GM21825 (cell line): Measurements from ENCODE around the gene IPO9.

Source experiments
- ATAC-seq: cut with Tn5 transposase; IDR thresholded peaks from one replicate; pipeline ENCODE4 v1.9.1; 2021; ENCODE audit warnings: mild to moderate bottlenecking, moderate library complexity; ENCODE audit not compliant: unreplicated experiment

Gene IPO9

DNA sequence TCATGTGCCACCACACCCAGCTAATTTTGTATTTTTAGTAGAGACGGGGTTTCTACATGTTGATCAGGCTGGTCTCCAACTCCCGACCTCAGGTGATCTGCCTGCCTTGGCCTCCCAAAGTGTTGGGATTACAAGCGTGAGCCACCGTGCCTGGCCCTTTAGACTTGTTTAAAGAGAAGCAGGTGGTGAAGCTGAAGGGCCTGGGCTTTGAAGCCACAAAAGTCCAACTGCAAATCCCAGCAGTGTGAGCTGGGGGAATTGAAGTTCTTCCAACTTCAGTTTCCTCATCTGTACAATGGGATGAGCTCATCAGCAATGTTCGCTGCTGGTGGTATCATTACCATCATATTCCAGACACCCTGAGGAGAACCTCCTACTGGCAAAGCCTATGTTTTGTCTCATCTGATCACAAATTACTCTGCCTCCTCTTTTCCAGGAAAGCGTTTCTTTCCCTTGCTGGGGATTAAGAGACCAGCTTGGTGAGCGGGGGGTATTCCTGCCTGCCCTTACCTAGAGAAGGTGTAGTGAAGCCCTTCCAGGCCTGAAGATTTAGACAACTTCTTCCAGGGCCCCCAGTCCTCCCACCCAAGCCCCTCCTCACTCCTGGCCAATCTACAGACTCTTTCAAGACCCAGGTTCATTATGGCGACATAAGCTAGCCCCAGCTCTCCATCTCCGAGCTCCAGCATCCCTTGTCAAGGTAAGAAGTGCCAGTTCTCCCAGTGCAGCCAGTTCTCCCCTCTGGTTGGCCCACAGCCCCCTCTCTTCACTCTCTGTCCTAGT, 57.3 kb downstream of the IPO9 start:
- no peak for ATAC-seq

DNA sequence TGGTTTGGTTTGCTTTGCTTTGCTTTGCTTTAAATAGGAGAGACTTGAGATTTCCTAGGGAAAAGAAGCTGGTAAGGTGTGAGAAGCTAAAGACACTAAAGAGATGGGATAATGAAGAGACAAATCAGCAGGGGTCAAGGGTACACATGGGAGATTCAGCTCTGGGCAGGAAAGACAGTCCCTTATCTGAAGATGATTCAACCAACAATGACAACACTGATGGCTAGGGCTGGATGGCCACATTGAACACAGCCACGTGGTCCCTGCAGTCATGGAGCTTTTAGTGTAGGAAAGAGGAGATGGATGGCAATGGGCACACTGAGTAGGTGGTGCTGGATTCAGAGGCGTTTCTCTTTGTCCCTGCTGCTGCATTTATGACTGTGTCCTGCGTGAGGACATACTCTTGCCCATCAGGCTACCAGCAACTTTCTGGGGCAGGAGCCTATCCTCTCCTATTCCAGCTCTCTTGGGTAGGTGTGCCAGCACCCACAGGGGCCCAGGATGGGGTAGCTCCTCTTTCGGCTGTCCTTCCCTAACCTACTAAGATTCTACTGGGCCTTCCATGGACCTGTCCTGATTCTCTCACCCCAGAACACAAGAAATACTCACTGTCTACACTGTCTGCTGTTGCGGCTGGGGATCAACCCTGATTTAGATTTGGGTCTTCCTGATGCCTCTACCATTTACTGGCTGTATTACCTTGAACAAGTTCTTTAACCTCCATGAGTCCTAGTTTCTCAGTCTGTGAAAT, 58.3 kb downstream of the IPO9 start:
- ATAC-seq, result no peak

DNA sequence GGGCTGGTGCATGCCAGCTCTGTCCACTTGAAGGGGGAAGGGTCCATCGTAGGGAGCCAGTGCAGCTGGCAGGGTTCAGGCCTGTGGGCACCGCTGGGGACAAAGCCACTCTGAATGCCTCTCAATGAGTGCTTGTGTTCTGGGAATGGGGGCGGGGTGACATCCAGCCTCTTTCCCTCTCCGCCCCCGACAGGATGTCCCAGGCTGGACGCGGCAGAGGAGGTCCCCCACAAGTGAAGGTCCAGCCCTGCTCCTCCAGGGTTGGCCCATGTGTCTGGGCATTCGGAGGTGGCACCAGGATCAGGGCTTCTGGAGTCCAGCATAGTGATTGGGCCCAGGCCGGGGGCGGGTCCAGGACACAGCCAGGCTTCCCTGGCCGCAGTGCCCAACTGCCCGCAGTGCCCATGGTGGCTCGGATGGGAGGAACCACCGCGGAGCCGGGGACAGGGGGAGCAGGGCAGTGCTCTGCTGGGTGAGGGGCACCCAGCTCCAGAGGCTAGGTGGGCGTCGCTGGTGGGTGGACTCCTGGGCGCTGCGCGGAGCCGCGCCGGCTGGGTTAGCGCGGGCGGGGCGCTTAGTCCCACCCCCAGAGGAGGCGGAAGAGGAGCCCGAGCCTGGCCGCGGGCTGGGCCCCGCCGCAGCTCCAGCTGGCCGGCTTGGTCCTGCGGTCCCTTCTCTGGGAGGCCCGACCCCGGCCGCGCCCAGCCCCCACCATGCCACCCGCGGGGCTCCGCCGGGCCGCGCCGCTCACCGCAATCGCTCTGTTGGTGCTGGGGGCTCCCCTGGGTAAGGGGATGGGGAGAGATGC, 59.5 kb downstream of the IPO9 start, which contains the start of gene SHISA4:
TSS of gene SHISA4 (plus strand) at position 617 of the 808 bp plus-strand sequence. CDS start at position 714, 97 bp downstream.
- ATAC-seq, result no peak

DNA sequence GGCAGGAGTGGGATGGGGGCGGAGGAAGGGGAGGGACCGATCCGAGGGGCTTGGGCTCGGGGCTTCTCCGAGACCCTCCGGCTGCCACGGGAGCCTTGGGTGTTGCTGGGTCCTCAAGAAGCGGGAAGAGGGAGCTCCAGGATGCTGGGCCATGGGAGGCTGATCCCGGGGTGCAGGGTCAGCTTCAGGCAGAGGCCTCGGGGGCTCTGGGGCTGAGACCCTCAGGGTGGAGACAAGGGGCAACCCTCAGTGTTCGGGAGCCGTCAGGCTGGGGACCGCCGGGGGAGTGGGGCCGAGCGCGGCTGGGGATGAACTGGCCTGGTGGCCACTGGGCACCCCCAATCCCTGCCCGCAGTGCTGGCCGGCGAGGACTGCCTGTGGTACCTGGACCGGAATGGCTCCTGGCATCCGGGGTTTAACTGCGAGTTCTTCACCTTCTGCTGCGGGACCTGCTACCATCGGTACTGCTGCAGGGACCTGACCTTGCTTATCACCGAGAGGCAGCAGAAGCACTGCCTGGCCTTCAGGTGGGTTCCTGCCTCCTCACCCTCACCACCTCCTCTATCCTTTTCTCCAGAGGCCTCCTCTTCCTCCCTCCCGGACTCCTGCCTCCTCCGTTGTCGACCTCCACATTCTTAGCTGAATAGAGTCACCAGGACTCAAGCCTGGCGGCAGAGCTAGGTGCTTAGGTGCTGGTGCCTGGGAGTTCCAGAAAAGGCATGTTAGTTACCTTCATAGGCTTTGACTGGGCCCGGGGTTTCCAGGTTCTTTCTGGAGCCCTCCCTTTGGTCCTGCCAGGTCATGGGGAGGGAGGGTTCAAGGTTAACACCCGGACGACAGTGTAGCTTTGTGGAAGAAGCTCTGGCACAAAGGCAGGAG, 60.4 kb downstream of the IPO9 start:
- ATAC-seq, result no peak

DNA sequence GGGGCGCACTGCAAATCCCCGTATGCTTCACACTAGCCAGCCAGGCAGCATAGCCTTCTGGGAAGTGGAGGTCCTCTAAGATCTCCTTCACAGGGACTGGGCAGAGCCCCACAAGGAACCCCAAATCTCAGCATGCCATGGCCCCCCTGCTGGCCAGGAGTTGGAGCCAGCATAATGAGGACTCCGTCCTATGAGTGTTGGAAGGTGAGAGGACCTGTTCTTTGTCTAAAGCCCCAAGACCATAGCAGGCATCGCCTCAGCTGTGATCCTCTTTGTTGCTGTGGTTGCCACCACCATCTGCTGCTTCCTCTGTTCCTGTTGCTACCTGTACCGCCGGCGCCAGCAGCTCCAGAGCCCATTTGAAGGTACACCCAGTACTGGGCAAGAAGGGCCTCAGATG, 61.3 kb downstream of the IPO9 start:
- ATAC-seq, result no peak

DNA sequence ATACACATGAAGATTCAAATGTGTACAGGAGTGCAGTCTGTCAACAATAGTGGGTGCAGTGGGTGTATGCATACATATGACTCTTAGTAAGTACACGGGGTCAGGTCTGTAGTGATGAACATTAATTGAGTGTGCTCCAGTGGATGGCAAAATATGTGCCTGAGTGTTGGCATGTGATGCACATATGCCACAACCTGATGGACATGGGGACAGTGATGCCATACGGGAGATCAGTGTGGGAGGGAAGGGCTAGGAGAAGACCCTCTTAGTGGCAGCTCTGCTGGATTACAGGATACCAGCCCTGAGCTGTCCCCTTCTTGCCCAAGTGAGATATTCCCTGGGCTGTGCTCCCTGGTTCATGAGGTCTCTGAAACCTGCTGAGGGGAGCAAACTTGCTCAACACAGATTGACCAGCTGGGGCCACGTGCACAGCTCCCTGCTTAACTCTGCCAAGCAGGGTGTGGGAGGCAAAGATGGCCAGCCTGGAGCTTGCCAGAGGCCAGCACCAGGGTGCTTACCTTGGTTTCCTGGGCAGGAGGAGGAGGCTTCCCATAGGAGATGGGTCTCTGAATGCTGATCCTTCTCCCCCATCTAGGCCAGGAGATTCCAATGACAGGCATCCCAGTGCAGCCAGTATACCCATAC, 62.0 kb downstream of the IPO9 start:
- ATAC-seq, result no peak

DNA sequence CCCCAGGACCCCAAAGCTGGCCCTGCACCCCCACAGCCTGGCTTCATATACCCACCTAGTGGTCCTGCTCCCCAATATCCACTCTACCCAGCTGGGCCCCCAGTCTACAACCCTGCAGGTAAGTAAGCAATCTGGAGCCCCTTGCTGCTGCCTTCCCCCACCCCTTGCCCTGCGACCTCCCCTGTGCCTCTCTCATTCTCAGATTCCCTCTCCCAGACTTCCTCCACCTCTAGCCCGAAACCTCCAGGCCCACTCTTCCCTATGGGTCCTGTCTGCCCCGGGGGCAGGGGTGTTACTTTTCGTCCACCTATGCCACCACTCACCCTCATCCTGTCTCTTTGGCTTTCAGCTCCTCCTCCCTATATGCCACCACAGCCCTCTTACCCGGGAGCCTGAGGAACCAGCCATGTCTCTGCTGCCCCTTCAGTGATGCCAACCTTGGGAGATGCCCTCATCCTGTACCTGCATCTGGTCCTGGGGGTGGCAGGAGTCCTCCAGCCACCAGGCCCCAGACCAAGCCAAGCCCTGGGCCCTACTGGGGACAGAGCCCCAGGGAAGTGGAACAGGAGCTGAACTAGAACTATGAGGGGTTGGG, 62.6 kb downstream of the IPO9 start:
- no peak for ATAC-seq

DNA sequence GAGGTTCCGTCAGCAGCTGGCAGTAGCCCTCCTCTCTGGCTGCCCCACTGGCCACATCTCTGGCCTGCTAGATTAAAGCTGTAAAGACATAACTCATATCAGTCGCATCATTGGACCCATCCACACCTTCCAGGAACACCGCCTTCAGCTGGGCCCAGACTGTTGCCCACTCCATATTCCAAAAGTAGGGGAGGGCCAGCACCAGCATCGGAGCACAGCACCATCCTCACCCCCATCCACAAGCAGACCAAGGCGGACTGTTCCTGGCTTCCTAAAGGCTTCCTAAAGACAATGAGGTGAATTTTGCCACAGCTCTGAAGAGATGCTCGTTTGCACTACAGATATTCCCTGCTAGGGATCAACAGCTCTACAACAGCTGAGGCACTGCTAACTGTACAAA, 63.3 kb downstream of the IPO9 start:
- no peak for ATAC-seq

DNA sequence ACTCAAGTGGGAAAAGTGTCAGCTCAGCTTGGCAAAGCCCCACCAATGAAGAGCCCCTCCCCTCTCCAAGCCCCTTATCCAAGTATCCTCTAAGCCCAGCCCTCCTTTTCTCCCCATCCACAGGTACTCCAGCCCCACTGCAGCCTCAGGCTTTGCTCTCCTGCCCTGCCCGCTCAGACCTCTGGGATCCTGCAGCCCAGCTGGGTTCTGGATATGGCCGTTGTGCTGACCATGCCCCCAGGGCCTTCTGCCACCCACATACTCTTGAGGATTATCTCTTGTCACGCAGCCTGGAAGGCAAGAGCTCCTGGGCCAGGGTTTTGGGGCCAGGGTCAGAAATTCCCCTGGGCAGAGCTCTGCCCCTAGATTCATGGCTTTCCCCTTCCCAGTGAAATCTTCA, 64.5 kb downstream of the IPO9 start:
- no peak for ATAC-seq

DNA sequence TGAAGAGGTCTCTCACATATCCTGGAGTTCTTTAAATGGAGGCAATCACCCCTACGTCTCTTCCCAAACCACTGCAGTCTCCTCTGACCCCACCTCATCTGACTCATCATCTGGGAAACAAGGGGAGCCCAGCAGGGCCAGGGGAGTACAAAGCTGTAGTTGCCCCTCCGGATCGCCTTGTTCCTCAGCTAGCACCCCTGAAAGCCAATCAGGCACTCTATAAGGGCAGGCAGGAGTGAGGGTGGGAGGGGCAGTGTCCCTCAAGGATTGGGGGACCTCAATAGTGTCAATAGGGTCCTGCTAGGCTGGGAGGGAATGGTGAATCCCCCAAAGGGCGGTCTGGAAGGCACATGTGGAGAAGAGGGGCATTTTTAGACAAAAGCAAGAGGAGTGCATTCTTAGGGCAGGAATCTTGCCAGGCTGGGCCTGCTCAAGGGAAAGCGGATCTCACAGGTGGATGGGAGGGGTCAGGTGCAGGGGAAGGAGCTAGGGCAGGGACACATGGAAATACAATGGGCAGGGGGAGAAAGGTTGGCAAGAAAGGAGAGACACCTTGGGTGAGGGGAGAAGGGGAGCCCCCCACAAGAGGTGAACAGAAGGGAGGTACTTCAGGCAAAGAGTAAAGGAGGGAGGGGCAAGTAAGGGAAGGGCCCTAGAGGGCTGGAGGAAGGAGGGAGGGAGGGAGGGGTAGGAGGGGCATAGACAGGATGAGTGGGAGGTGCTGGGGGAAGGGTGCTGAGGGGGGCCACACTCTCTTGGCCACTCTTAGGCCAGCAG, 65.6 kb downstream of the IPO9 start:
- no peak for ATAC-seq

DNA sequence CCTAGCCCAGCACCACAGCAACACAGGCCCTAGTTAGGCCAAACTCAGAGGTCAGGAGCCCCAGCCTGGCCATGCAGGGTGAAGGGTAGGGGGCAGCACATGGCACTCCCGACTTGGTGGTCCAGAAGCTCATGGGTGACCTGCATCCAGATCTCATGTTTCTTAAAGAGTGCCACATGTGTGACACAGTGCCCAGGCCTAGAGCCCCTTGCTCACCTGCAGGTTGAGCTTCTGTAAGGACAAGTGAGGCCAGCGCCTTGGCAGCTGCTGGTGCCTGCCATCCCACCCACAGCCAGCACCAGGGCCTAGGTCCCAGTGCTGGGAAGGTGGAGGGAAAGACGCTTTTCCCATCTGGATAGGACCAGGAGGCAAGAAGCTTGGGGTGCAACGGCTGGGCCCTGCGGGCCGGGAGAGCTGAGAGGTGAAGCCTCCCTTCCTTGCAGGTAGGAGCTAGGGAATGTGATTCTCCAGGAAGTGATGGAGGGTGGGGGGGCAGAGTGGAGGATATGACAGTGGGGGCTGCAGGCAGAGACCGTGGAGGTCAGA, 66.2 kb downstream of the IPO9 start:
- ATAC-seq, result no peak

DNA sequence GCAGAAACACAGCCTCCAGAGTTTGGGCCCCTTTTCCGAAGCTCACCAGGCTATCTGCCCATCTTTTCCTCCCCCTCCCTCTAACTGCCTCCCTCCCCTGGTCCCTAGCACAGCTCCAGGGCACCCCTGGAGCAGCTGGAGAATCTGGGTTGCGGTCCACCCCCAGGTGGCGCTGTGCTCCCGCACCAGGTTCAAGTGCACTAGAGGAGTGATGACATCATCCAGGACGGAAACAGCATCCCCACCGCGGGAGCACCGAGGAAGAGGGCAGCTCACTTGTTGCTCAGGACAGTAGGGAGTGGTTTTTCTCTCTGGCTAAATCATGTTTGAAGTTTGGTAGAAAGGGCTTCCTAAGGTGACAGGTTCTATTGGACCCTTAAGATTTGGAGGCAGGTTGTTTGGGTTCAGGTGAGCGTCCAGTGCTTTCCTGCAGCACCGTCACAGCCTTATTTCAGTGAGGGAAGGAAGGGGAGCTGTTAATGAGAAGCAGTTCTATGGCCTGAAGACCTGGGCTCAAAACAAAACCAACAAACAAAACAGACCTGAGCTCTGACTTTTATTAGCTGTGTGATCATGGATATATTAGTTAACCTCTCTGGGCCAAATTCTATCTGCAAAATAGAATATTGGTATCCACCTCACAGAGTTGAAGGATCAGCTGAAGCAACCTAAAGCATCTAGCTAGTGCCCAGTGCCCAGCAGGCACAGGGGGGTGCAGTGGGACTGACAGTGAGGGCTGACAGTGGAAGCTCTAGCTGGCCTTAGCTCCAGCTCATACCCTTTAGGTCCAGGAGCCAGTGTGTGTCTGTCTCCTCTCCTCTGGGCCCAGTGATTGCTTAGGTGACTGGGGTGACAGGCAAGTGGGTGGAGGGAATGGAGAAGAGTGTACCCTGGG, 67.2 kb downstream of the IPO9 start:
- peak; percentile 68 for ATAC-seq

DNA sequence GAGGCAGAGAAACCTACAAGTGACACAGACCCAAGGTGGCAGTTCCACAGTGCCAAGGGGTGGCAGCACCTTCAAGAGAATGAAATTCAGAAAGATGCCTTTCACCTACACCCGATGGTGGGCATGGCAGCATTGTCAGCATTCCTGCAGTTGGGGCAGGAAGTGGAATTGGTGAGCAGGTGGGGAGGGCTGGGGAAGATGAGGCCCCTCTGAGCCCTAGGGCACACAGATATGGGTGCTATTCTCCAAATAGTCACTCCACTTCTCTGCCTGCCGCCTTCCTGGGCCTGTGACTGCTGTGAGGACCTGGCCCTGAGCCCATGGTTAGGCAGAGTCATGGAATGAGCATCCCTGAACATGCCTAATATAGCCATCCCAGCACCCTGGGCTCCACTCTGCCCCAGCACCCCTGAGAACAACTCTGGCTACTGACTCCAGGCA, 68.0 kb downstream of the IPO9 start:
- no peak for ATAC-seq

DNA sequence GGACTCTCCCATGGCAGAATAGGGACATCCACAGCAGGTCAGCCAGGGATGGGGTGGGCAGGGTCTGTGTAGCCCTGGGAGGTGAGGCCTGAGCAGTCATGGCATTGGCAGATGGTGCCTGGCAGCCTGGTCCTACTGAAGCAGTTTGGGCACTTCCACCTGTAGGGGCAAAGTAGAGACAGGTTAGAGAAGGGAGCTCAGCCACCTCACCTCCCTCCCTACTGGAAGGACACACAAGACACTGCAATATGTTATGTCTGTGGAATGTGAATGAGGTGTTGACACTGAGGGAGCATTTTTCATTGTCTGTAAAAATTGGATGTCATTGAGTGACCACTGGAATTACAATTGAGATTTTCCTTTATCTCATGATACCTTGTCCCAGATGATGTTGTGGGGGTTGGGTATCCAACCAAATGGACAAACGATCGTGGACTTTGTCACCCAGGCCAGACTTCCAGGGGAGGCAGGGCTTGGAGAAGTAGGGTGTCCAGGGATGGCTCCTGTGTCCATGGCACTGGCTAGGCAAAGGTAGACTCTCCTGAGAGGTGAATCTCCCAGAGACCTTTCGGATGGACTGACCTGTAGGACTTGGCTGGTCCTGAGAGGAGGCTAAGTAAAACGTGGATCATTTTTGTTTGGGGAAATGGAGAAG, 69.4 kb downstream of the IPO9 start:
- no peak for ATAC-seq

DNA sequence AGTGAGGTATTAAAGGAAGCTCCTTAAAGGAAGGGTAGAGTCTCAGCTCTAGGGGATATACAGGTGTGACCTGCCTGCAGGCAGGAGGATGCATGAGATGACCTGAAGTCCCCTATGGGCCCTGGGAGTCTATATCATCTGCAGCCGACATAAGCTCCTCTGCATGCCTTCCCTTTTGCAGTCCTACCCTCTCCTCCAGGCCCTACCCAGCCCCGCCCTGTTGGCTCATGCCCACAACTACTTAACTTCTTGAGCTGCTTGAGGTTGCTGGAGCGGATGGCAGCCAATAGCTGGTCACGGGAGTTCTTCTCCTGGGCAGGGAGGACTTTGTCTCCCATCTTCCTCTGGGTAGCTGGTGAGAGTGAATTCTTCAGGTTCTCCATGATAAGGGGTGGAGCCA, 70.0 kb downstream of the IPO9 start:
- ATAC-seq, result no peak

DNA sequence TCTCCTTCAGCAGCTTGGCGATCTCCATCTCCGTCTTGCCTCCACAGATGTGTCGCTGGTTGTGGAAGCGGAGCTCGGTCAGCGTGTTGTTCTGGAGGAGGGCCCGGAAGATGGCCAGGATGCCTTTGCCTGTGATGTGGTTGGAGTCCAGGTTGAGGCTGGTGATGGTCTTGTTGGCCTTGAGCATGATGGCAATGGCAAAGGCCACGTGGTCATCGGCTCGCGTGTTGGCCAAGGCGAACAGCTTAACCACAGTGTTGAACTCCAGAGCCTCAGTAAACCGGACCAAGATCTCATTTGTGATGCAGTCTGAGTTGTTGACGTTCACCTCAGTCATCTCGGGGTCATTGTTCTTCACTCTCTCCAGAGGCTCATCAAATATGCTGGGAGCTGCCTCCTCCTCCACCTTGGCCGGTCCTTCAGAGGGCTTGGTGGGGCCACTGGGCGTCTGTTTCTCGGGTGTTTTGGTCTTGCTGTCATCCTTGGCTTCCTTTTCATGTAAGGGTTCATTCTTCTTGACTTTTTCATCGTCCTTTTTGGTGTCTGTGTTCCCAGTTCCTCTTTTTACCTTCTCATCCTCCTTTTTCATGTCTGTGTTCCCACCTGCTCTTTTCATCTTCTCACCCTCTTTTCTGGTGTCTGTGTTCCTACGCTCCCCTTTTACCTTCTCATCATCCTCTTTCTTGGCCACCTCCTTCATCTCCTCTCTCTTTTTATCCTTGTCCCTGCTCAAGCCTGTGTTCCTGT, 70.9 kb downstream of the IPO9 start:
- no peak for ATAC-seq
